22Rv1 (cell line): ENCODE data around the gene JARID2.

Experiments used
- CTCF ChIP-seq: fragments of 450-650 bp; IDR thresholded peaks from 2 replicates; pipeline ENCODE4 v1.5.1; 2017; ENCODE audit warnings: mild to moderate bottlenecking
- ZFX ChIP-seq: fragments of 450-650 bp; IDR thresholded peaks from 2 replicates; pipeline ENCODE4 v1.6.1; 2017; ENCODE audit warnings: antibody characterized with exemption, borderline replicate concordance

- TF ChIP-seq ZFX (no peak), CTCF (no peak)
Observed at GRCh38 chr6:15539722-15540270, 293.9 kb downstream of the JARID2 start.
